Raji (cell line): ENCODE measurements around the gene SLC12A7.

Experiments
- POLR2A ChIP-seq: IDR thresholded peaks from 2 replicates; pipeline ENCODE4 v1.6.1; 2011; ENCODE audit warnings: low read depth, low read length, control low read depth; ENCODE audit not compliant: insufficient read depth

SLC12A7 gene

DNA sequence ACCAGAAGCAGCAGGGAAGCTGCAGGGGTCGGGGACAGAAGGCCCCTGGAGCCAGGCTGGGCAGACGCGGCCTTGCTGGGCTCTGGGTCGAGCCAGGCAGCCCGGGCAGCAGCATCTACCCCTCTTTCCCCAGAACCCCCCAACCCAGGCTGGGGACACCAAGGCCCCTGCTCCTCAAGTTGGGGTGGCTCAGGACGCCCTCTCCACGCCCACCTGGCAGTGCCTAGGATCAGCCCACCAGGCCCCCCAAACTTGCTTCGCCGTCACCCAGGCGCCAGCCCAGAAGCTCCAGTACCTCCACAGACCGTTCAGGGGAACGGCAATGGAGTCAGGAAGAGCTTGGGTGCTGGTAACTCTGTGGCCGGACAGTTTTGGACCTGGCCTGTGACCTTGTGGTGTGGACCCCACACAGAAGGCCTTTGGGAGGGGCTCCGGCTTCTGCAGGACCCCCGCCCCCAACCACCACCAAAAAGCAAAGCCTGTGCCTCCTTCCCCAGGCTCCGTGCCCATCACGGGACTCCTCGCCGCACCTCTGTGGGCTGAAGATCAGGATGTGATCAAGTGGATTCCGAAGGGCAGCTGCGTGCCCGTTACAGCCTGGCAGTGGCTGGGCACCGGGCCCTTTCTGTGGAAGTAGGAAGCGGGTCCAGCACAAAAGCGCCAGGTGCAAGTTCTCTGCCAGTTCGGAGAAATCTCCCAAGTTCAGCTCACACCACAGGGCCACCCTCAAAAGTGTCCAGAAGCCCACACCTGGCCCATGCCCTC is 2.1 kb downstream of the SLC12A7 start:
- no peak for TF ChIP-seq POLR2A

DNA sequence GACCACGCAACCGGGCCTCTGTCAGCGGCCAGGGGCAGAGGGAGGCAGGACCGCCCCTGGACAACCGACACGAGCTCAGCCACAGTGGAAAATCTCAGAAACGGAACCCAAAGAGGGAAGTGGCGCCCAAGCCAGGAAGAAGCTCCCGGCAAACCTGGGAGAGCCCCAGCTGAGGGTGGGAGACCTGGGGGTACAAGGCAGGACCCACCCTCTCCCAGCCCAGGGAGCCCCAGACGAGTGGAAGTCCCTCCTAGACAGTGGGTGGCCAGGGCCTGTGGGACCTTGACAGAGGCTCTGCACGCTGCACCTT is 3.0 kb downstream of the SLC12A7 start:
- no peak for TF ChIP-seq POLR2A

DNA sequence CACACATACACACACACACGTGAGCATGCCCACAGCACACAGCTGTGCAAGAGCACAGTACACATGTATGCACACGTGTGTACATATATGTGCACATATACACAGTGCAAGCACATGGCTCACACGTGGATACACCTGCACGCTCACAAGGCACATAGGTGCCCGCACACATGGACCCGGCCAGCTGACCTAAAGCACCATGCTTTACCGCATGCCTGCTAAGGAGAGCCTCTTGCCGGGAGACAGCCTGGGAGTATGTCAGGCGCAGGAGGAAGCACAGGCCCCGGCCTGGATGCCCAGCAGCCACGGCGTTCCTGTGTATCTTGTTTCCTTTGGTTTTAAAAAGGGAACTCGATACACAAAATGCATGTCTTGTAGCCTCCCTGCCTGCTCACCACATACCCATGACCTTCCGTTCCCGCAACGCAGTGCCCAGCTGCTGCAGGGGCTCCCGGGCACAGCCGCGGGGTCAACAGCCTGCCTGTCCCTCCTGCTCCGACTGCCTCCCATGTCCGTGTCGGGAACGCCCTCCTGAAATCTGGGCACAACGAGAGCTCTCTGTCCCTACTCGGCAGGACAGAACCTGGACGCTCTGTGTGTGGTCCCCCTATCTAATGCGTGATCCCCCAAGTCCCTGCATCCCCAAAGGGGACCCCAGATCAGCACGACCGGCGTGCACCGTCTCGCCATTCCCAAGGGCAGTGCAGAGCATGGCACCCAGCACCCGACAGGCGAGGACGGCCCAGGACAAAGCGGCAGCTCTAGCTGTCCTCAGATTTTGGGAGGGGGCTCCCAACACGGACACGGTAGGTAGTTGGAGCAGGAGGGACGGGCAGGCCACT is 3.6 kb downstream of the SLC12A7 start:
- no peak for TF ChIP-seq POLR2A

DNA sequence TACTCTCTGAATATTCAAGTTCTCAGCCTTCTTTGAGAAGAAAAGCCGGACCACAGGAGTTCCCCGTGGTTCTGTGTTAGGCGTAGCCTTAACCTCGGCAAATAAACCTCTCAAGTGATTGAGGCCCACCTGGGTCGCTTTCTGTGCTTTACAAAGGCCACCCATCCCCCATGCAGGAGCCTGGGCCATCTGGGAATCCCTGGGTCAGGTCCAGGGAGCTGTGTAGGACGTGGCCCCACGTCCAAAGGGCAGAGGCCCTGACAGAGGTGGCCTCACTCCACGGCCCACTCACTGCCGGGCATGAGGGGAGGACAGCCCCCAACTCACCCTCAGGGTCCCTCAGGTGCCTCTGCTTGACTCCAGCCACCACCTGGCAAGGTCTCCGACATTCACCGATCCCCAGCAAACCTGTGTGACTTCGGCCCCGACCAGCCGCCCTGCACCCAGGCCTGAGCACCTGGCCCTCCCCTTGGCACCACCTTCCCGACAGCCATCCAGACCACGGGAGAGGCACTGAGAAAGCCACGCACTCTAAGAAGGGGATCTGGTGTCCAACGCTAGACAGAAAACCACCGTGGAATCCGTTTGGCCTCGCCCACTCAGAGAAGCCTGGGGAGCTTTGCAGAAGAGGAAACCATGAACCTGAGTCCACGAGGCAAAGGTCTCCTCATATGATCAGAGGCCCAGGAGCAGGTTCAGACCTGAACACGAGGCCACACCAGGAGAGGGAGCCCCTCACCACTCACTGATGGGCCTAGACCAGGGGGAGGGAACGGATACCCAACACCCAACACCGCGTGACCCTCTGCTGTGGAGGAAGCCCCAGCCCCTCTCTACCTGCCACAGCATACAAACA is 4.5 kb downstream of the SLC12A7 start:
- TF ChIP-seq POLR2A = no peak

DNA sequence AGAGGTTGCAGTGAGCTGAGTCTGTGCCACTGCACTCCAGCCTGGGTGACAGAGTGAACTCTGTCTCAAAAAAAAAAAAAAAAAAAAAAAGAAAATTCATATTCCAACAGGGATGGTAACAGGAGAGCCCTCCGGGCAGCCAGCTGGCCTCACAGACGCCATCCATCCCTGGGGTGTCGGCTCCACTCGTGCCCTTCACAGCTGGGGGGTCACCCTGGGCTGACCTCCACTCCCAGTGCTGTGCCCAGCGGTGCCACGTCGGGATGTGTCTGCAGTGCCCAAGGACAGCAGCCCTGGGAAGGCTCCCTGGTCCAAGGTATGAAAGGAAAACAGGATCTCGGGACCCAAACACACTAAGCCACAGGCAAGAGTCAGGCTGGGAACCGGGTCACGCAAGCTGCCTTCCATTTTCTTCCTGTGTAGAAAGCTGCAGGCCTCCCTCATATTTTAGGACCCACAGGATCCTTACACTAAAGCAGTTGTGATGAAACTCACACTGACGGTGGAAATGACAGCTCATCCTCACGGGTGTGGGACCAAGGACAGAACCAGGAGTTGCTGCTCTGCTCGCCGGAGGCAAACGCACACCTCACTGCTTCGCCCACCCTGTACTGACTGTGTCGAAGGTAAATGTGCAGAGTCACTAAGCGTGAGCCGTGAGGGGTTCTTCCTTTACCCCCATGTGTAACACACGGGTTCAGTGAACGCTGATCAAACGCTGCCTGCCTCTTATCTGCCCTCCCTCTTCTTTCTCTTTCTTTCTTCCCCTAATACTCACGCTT is 5.3 kb downstream of the SLC12A7 start:
- TF ChIP-seq POLR2A = no peak

DNA sequence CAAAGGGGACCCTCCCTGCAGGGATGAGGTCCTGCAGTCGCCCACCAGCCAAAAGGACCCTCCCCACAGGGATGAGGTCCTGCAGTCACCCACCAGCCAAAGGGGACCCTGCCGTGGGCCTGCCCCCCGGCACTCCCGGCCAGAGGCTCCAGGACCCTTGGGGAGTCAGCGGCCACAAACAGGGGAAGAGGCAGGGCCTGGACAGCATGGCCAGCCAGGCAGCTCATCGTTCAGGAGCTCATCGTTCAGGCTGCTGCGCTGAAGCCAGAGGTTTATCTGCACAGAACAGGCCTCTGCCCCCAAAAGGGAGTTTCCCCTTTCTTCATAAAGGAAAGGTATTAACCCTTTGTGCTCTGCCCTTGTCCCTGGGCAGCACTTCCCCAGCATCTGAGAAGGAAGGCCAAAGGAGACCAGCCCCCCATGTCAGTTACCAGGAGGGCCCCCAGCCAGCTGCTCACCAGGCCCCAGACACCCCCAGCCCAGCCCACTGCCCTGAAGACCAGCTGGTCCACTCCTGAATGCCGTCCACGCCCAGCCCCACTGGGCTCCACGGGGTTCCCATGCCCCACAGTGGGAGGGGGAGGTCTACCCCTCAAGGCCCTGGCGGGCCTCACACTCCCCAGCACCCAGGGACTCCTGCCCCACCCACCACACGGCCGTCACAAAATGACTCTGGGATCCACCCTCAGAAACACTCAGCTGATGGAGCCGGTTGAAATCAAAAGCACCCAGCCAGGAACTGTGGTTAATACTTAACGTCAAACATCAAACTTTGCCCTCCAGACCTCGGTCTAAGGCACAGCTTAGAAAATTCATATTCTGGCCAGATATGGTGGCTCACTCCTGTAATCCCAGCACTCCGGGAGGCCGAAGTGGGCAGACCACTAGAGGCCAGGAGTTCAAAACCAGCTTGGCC is 6.3 kb downstream of the SLC12A7 start:
- no peak for TF ChIP-seq POLR2A

DNA sequence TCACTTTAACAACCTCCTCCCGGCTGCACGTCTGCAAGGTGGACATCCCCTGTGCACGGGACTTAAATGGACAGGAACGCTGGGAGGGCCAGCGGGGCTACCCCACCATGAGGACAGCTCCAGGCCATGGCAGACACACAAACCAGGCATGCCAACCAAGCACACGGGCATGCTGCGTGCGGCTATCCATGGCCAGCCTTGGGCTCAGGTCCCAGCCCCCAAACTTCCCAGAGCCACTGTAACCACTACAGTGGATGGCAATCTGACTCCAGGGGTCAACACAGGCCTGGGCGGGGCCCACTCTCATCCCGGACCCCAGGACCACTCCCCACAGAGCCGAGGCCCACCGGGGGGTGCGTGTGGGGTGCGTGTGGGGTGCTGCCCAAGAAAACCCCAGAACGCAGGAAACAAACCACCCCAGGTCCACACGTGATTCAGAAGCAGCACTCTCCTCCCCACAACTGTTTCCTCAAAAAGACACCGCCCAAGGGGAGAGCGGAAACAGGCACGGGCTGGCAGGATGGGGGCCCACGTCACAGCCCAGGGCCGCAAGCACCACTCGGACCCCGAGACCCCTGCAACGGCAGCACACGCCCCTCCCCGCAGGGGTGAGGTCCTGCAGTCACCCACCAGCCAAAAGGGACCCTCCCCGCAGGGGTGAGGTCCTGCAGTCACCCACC is 7.4 kb downstream of the SLC12A7 start:
- no peak for TF ChIP-seq POLR2A

DNA sequence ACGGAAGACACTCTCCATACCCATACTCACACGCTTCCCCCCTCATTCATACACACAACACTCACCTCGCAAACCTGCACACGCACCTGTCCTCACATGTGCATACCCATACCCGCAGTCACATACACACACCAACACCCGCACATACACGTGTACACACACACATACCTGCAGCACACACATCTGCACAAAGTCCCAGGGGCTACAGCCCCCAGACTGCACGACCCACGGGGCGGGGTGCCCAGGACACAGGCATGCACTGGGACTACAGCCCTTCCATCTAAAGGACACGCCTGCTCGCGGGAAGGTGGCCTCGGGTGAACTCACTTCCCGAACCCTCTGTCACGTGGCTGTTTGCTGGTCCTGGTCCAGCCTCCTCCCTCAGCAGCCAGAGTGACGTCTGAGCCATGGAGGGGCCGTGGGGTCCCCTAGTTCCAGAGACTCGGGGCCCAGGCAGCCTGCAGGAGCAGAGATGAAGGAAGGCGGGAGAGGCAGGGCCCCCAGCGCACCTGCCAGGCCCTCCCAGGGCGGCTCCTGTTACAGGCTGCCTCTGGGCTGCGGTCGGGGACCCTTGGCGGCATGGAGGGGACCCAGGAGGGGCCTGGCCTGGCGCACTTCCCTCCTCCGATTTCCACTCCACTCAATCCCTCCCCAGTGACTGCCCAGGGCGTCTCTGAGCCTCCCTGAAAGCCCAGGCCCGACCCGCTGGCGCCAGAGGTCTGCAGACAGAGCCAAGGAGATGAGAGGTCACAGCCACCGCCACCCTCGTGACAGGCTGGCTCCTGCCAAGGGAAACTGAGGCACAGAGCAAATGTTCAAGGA is 8.1 kb downstream of the SLC12A7 start:
- no peak for TF ChIP-seq POLR2A

DNA sequence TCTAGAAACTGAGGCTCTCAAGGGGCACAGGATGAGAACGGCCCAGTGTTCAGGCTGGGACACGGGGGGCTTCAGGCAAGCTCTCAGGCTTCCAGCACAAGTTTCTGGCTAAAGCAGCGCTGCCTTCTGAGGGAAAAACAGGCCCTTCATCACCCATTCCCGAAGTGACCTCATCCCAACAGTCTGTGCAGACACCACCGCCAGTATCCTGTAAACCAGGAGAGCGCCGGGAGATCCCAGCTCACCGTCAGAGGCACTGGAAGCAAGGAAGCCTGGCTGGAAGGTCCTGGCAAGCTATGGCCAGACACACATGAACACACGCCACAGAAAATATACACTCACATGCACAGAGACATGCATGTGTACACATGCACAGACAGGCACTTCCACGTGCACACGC is 8.8 kb downstream of the SLC12A7 start:
- TF ChIP-seq POLR2A = no peak

DNA sequence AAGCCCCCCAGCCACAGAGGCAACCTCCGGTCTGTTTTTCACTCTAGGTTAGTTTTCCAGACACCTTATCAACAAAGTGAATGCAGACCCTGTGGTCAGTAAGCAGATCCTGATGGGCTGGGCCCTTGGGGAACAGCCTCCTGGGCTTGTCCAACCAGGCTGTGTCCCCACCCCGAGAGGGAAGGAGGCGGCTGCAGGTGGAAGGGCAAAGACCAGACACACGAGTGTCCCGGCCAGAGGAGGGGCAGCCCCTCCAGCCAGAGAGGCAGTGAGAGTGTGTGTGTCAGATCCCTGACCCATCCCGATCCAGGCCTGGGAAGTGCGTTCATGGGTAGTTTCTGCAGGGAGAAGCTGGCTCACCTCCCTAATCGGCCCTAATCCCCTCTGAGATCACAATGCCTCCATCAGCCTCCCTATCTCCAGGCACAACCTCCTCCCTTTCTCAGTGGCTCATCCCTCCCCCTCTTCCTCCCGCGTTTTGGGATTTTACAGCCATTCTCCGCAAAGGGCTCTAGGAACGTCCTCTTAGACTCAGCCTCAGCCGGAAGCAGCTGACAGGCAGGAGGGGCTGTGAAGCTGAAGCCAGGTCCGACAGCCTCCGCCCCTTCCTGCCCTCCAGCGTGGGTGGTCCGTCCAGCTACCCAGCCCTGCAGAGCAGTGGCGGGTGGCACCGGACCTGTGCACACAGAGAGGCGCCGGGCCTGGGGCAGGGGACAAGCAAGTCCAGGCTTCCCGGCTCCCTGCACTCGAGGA is 9.7 kb downstream of the SLC12A7 start:
- no peak for TF ChIP-seq POLR2A

DNA sequence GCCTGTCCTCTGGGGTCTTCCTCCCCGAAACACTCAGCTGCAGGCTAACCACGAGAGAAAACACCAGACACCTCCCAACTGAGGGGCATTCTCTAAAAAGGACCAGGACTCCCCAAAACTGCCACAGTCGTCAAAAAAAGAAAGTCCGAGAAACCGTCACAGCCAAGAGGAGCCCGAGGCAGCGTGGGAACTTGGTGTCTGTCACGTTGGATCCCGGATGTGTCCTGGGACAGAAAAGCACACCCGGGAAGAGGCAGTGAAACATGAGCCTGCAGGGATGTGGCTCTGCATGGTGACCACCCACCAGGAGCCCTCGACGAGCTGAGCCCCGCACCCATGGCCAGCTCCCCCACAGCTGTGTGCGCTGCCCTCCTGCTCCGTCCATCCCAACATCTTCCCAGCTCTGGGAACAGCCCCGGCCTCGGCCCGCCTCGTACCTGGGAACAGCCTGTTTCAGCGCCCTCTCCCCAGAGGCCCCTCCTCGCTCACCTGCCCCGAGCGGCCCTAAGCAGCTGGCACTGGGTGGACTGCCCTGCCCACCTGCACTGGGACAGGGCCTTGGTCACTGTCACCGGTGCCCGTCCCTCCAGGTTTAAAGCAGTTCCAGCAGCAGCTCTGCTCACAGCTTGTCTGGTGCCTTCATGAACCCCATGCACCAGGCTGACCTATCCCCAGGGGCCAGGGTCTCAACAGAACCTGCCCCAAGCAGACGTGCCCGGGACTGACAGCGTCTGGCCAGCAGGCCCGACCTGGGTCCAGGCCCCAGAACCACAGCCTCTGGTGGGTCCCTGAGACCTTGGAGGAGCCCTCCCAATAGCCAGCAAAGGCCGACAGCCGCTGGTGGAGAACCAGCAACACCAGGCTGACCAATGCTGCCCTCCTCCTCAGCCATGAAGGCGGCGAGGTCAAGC is 10.9 kb downstream of the SLC12A7 start:
- no peak for TF ChIP-seq POLR2A
